Kidney (tissue), 14 donors: ENCODE measurements around the gene PRSS27. TPM values are rescaled to one million over a fixed set of nuclear protein-coding genes. Genes with fewer than 3 reads are reported as not detected.

Source experiments
- DNase-seq, 5 donors: peaks; one replicate each; pipeline ENCODE4 v3.0.0-alpha.2; 2013 to 2020
- FAIRE-seq: peaks from 2 replicates; lab custom pipeline; 2012; peaks lifted over from hg19 to GRCh38; lab: Jason Lieb, UNC
- H3K27ac ChIP-seq, 2 donors: one replicate each; pipeline ENCODE4 v1.7.0; 2013; ENCODE audit warnings: low read depth in 2 of 2, low read length in 2 of 2, inconsistent platforms in 1 of 2
- H3K27me3 ChIP-seq: one replicate; pipeline ENCODE4 v1.7.1; 2013; ENCODE audit warnings: low read length, inconsistent platforms; ENCODE audit not compliant: control insufficient read depth, insufficient read depth
- H3K36me3 ChIP-seq, 3 donors: one replicate each; pipeline versions ENCODE4 v1.7.0 to v1.7.1; 2013; ENCODE audit warnings: low read length in 3 of 3, control low read depth in 1 of 3, inconsistent platforms in 1 of 3; ENCODE audit not compliant: insufficient read depth in 3 of 3, control insufficient read depth in 2 of 3
- H3K4me1 ChIP-seq, 3 donors: one replicate each; pipeline versions ENCODE4 v1.7.0 to v1.7.1; 2013; ENCODE audit warnings: low read length in 3 of 3, inconsistent platforms in 1 of 3, low read depth in 1 of 3; ENCODE audit not compliant: control insufficient read depth in 2 of 3, insufficient read depth in 2 of 3
- H3K4me3 ChIP-seq, 3 donors: one replicate each; pipeline versions ENCODE4 v1.7.0 to v1.8.1; 2013; ENCODE audit warnings: low read length in 3 of 3, control low read depth in 1 of 3, inconsistent platforms in 1 of 3
- H3K9ac ChIP-seq, 3 donors: one replicate each; pipeline versions ENCODE4 v1.7.0 to v1.7.1; 2013; ENCODE audit warnings: low read length in 3 of 3, control low read depth in 1 of 3, inconsistent platforms in 1 of 3
- H3K9me3 ChIP-seq, 3 donors: one replicate each; pipeline versions ENCODE4 v1.7.0 to v1.7.1; 2013; ENCODE audit warnings: low read length in 3 of 3, control low read depth in 1 of 3, inconsistent platforms in 1 of 3; ENCODE audit not compliant: control insufficient read depth in 2 of 3, insufficient read depth in 1 of 3
- CTCF ChIP-seq: IDR thresholded peaks from 3 replicates; pipeline ENCODE4 v1.5.1; 2012; ENCODE audit warnings: mild to moderate bottlenecking, moderate library complexity, borderline replicate concordance; ENCODE audit not compliant: insufficient read depth; ENCODE audit errors: extremely low read depth
- intact Hi-C: fragments of 100-400 bp; cut with DNase I; formaldehyde crosslinking; loops from one replicate; pipeline ENCODE4 v1.11.1; 2022
- polyA plus RNA-seq: library from polyadenylated mRNA; stranded (reverse); fragments of 350-450 nt; fragmentation: Illumina TruSeq; extraction: RNeasy Lipid Tissue Mini Kit (QIAGEN cat#74804); gene quantifications from one replicate; pipeline ENCODE4 v1.2.3, GENCODE V29; 2014; ENCODE audit warnings: low read depth, low replicate concordance; ENCODE audit not compliant: insufficient read depth
- total RNA-seq: library from RNA; stranded (reverse); fragmentation: NEBNext Ultra II Directional; extraction: Animal tissue kit (Norgen Biotek cat#: 25700); gene quantifications from one replicate; pipeline ENCODE4 v1.2.1, GENCODE V29; 2021
- donor health status: control.
- donor health status: control.
- donor health status: control.
- donor health status: control.
- donor health status: control.
- donor health status: DM: yes; HTN: yes; CAD: no.
- donor health status: Normal renal cell carcinoma (clear cell type).

Gene PRSS27
- total and polyA plus RNA-seq, 2 donors from 2014 or later, result 0.41 to 2.1 TPM

DNA sequence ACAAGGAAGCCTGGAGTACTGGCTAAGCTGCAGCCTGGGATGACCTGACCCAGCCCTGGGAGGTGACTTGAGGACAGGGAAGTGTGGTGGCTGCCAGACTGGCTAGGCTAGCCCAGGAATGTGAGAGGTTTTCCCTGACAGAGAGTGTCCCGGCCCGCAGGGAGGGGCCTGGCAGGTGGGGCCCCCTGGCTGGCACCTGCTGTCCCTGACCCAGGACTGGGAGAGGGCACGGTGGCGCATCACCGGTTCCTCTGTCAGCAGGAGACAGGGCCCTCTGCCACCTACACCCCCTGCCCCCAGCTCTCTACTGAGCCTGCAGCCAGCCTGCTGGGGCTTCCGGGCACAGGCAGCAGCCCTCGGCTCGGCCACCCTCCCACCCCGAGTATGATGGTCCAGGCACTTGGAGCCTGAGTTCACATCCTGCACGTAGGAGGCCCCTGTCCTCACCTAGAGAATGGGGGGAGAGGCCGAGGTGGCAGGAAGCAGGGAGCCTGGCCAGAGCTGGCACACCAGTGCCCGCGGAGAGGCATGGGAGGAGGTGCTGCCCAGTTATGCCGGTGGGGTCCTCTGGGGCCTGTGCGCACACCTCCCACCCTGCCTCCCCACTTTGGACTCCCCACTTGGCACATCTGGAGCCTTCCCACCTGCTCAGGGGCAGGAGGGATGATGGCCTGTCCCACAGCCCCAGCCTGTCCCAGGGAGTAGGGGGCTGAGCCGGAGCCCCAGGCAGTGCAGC lies 528 bp downstream of the PRSS27 start:
- no peak for FAIRE-seq

DNA sequence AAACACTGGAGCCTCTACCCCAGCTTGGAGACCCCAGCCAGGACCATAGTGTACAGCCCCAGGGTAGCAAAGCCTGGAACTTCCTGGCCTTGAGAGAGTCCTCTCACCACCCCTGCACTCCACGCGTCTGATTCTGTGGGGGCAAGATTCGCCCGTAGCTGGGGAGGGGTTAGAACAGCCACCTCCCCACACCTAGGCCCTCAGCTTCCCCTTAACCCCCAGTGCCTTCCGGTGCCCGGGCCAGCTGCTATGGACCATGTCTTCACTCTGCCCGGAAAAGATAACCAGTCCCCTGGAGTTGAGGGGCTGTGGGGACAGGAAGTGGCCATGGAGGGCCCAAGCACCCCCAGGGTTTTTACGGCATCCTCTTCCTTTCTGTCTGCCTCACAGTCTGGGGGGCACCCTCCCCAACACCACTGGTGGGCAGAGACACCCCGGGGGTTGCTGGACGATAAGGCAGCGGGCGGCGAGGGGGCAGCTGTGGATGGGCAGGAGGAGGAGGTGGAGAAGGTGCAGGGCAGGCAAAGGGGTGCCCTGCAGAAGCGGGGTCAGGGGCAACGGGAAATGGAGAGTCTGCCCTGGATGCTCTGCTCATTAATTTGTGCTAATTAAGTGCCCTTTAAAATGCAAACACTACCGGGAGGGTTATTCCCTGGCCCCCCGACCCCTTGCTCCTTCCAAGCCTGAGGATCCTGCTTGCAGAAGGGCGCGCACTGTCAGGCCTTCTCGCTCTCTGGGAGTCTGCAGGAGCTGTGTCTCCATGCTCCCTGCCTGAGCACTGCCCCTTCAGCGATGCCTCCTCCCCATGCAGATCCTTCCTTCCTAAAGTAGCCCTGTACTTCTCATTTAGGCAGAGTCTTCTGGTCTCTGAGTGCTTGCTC lies 2.4 kb downstream of the PRSS27 start:
- intact Hi-C loops, result no loop called here

More for the DNA sequence above, 528 bp downstream of the PRSS27 start:
- Histone ChIP-seq H3K9ac (no peak overlapping the region), H3K27me3 (no peaks in the 10 kb centered on the region), H3K27ac (no peak overlapping the region), H3K36me3 (no peaks in the 10 kb centered on the region), H3K4me3 (no peak overlapping the region), H3K4me1 (peaks cover 0 to 4% (median 0%) of the 10 kb centered on the region in 3 donors), H3K9me3 (no peaks in the 10 kb centered on the region)
- TF ChIP-seq CTCF, result no peak
- intact Hi-C loops, result no loop called here
- DNase-seq, result peak in 1 of 5 donors; percentile 77

DNA sequence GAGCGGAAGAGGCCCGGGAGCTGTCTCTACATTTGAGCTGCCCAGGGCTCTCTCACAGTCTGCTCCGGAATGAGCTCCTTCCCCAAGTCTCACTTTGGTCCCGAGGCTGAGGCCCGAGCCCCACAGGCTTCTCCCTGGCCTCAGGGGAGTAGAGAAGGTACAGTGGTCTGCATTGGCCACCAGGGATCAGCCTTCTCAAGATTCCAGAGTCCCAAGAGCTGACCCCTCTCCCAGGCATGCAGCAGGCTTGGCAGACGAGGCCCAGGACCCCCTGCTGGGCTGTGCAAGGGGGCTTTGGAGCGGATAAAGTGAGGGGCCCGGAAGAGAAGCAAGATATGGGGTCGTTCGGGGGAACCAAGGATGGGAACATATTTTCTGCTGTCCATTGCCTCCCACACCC lies 3.1 kb downstream of the PRSS27 start:
- Histone ChIP-seq H3K27me3 (no peaks in the 10 kb centered on the region), H3K36me3 (no peaks in the 10 kb centered on the region), H3K4me3 (no peak overlapping the region), H3K4me1 (peaks cover 0 to 4% (median 0%) of the 10 kb centered on the region in 3 donors), H3K27ac (no peak overlapping the region), H3K9me3 (no peaks in the 10 kb centered on the region), H3K9ac (no peak overlapping the region)
- TF ChIP-seq CTCF, result no peak
- FAIRE-seq (no peak), DNase-seq (no peak)
- intact Hi-C loops, result no loop called here

More for the DNA sequence above, 2.4 kb downstream of the PRSS27 start:
- FAIRE-seq (no peak), DNase-seq (peak in 1 of 5 donors; percentile 60)
- Histone ChIP-seq H3K27ac (no peak overlapping the region), H3K36me3 (no peaks in the 10 kb centered on the region), H3K27me3 (no peaks in the 10 kb centered on the region), H3K4me3 (no peak overlapping the region), H3K4me1 (peaks cover 0 to 4% (median 0%) of the 10 kb centered on the region in 3 donors), H3K9me3 (no peaks in the 10 kb centered on the region), H3K9ac (no peak overlapping the region)
- TF ChIP-seq CTCF, result no peak
